GM18507 (cell line): ENCODE results near the gene KRR1.
"Not testable (repeated sequence)": the region's sequence is repeated elsewhere in the genome, so short reads cannot be mapped to it uniquely, and the experiment has no call there.

ENCODE experiments used
- DNase-seq: peaks from one replicate; pipeline ENCODE4 v3.0.0; 2011; ENCODE audit warnings: low read depth; ENCODE audit not compliant: insufficient read length; ENCODE audit errors: extremely low spot score
- FAIRE-seq: peaks from 2 replicates; lab custom pipeline; 2011; peaks lifted over from hg19 to GRCh38; lab: Jason Lieb, UNC

The KRR1 gene

GRCh38 chr12:75443709-75444108 lies 67.7 kb downstream of the KRR1 start:
- FAIRE-seq (no peak), DNase-seq (no peak)

- DNase-seq, FAIRE-seq: not testable (repeated sequence)
Observed at GRCh38 chr12:75442454-75442853, 69.0 kb downstream of the KRR1 start.

- DNase-seq, FAIRE-seq: not testable (repeated sequence)
Observed at GRCh38 chr12:75441687-75442449, 69.5 kb downstream of the KRR1 start.
